NCI-H2107 (cell line): ENCODE measurements around the gene KIRREL1.

ENCODE experiments used
- DNase-seq: peaks from one replicate; lab custom pipeline; 2025; lab: John Stamatoyannopoulos, UW

KIRREL1 gene

DNA sequence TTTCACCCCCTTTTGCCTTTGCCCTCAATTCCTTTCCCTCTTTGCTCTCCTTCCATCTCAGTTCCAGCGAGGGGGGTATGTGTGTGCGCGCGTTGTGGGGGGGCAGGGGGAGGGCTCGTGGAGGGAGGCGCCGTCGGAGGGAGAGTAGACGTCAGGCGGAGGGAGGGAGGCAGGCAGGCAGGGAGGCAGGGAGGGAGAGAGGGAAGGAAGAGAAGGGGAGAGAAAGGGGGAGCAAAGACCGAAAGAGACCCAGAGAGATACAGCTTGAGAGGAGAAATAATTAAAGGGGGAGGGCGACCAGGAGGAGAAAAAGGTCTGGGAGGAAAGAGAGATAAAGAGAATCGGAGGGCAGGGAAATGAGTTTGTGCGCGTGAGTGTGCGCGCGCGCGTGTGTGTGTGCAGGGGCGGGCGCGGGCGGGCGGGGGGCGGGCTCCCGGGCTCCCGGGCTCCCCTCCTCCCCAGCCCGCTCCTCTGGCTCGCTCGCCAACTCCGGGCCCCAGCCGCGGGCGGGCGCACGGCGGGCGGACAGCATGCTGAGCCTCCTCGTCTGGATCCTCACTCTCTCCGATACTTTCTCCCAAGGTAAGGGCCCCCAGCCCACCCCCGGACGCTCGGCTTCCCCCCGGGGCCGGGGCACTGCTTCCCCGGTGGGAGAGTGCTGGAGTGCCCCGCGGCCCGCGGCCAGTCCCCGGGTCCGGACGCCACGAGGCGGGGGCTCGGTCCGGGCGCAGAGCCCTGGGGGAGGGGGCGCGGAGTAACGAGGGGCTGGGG lies at the start of gene KIRREL1:
Gene KIRREL1, plus strand, starts transcription at position 499 of the 771 bp plus-strand sequence. Its CDS starts 32 bp downstream, at position 531.
- no peak for DNase-seq

DNA sequence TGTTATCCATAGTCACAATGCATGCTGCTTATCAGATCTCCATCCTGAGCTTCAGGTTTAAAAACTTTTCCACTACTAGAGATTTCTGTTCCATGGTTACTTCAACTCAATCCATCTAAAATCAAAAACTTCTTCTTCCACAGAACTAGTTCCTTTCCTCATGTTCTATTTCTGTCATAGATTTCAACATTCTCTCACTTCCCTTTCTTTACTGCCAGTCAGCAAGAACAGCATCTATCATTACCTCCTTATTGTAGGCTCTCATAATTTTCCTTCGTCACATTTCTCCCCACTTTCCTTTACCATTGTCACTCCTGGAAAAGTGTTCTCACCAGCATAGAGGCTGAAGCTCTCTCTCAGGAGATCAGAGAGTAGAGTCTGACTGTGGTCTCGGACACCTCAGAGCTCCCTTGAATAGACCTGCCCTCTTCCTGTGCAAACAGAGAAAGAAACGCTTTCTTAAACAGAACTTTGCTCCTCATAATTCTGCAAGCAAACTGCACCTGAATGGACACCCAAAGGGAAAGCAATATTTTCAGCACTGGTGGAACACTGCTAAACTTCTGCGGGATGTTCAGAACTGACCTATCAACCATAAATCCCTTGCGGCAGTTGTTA lies 48.7 kb upstream of the KIRREL1 start:
- no peak for DNase-seq

DNA sequence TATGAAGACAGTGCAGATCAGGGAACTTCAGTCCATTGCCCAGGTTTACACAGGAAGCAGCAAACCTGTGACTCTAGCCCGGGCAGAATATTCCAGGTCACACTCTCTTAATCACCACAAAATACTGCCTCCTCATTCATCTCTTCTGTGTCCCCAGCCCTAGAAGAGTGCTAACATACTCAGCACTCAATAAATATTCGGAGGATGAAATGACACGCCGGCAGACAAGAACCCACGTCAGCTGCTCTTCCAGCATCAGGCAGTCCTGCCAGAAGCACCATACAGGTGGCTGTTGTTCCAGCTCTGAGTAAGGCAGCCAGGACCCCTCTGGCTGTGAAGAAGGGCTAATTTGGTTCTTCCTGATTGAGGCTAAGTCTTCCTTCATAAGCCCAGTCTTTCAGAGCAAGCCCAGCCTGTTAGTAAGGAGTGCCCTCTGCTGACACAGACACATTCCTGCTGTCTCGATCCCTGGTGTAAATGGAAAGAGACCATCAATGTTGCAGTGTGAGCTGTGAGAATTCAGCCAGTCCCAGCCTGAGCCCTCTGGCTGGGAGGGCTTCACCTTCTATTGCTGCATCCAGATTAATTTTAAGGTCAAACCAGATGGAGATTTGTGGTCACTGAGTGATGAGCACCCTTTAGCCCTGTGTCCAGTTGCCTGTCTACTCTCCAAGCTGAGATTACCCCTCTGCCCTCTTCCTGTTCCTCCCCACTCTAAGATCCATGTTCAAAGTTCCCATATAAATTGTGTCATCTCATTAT lies 45.0 kb upstream of the KIRREL1 start:
- DNase-seq, result no peak

DNA sequence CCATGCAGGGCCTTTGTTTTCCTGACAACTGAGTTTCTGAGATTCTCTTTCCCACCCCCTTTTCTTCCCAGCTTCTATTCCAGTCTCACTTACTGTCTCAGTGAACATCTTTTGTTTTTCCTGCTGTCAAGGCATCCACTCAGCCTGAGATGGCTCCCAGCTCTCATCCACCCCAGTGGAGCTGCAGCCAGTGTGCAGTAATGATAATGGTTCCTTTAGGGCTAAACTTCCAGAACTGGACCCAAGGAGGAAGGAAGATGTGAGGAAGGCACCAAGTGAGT lies 44.4 kb upstream of the KIRREL1 start:
- DNase-seq, result no peak

DNA sequence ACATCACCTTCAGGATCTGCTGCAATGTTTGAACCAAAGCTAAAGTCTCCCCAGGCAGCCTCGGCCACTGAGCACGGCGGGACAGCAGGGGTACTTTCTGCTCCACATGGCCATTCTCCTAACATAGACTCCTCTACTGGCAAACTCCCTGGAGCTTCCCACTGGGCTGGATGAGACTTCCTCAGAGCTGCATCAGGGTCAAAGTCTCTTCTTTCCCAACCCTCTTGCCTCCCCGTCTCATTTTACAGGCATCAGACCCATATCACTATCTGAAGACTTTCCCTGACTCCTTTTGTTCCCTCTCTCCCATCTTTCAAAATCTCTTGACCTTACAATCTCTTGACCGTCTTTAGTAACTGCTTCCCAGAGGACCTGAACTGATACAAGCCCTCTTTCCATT lies 42.2 kb upstream of the KIRREL1 start:
- no peak for DNase-seq

DNA sequence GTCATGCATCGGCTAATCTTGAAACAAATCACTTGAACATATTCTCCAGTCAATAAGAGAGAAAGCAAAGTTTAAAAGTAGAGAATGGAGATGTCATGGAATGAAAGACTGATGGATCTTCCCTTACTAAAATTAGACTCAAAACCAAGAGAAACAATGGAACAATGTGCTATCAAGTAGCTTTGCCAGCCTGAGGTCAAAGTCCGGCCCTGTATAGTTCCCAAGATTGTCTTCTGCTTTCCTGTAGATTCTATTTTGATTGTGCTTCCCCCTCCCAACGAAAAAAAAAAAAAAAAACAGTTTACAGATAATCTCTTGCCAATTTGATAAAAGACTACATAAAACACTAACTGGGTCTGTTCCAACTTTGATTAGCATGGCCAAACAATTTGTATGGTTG lies 40.8 kb upstream of the KIRREL1 start:
- DNase-seq, result no peak

DNA sequence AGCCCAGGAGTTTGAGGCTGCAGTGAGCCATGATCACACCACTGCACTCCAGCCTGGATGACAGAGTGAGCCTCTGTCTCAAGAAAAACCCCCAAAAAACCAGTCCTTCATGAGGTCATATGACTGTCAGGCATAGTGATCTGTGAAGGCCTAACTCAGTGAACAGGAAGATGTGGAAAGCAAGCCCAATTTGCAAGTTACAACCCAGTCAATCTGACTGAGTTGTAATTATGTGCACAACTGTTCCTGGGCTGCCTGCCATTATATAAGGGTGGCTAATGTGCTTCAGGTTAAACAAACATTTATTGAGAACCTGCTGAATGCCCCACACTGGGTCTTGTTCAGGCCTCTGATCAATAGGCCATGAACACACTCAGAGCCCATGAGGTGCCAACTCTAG lies 38.2 kb upstream of the KIRREL1 start:
- DNase-seq, result no peak

DNA sequence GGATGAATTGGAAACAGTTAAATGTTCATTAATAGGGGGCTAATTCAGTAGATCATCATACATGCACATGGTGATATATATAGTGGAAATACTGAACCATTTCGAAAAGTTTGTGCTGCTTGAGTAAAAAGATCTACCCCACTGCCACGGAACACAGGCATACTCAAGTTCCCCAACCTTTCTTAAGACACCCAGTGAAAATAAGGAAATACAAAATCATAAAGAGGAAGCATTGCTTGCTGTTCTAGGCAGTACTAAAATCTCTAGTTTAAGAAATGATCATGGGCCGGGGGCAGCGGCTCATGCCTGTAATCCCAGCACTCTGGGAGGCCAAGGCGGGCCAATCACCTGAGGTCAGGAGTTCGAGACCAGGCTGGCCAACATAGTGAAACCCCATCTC lies 37.6 kb upstream of the KIRREL1 start:
- no peak for DNase-seq

DNA sequence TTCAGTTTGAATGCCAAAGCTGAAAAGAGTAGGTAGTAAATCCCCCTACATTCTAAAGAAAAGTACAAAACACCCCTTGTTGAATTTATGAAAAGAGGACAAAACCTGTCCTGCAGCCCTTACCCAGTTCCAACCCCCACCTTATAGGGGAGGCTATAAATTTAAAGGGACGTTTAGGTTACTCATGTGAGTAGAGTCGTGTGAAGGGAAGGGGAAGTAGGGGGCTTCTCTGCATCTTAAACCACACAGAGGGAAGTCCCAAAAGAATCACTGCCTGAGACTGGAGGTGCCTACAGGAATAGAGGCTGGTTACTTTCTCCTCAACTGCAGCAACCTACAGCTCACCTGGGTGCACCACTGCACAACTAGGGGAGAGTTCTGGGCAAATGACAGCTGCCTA lies 36.7 kb upstream of the KIRREL1 start:
- no peak for DNase-seq

DNA sequence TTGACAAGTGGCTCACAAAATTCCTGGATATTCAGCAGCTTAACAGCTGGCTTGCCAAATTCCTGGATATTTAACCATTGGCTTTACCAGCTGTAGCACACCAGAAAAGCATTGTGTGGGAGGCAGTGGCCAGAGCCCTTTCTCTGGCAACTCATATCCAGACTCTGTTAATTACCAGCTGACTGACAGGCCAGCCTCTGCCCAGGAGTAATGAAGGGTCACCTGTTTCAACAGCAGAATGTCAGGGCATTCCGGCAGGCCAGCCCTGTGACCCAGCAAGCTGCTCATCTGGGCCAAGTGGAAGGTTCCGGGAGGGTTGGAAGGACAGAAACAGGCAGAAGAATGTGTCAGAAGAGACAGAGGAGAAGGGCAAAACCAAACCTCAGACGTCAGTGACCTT lies 35.2 kb upstream of the KIRREL1 start:
- DNase-seq, result no peak

DNA sequence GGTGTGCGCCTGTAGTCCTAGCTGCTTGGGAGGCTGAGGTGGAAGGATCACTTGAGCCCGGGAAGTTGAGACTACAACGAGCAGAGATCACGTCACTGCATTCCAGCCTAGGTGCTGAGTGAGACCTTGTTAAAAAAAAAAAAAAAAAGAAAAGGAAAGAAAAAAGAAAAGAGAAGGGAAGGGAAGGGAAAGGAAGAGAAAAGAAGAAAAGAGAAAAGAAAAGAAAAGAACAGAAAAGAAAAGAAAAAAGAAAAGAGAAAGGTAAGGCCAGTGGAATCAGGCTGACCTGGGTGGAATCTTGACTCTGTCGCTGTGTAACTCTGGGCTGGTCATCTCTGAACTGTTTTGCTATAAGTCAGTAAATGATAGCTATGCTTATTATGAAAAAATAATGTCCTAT lies 33.7 kb upstream of the KIRREL1 start:
- DNase-seq, result no peak

DNA sequence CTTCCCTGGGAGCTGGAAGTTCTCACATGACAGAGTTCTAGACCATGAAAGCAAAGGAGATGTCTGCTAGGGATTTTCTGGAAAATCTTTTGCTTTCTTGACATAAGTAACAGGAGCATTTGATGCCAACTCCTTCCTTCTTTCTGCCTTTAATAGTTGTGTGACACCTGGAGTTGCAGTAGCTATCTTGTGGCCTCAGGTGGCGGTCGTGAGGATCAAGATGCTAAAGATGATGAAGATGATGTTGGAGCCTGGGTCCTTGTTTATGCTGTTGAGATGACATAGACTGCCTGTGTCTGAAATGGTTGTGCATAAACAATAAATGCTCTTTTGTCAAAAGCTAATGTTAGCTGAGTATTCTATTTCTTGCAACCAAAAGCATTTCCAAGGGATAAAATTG lies 32.7 kb upstream of the KIRREL1 start:
- no peak for DNase-seq

DNA sequence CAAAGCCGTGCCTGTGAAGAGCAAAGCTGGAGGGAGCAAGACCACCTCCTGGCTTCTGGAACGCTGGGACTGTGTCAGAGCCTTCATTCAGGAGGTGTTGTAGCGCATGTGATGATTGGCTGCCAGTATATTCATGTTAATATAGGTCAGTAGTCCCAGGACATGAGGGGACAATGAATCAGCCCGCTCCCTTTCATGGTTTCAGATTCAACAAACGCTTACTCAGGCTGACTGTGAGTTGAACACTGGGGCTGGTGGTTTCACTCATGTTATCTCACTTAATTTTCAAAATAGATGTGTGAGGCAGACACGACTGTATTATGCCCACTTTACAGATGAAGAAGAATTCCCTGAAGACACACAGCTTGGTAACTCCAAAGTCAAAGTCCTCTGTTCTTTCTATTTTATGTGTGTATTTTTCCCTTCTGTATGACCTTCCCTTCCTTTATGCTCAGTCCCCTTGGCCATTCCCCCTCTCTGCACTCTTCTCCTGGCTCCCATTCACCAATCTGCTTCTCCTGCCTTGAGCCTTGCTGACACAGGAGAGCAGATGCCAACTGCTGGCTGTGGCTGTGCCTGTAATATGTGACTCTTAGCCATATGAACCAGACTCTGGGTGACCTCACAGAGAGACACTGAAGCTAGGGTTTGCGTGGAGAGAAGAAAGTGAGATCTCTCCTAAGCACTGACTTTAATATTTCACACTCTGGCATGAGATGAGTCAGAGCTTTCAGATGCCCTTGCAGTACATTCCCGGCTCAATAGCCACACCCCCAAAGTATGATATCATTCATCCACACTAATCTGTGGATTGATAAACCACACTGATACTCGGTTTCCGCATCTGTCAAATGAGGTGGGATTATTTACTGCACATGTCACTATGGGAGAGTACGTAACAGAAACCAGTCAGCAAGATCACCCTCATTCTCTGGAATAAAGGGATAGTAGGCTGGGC lies 31.4 kb upstream of the KIRREL1 start:
- no peak for DNase-seq

DNA sequence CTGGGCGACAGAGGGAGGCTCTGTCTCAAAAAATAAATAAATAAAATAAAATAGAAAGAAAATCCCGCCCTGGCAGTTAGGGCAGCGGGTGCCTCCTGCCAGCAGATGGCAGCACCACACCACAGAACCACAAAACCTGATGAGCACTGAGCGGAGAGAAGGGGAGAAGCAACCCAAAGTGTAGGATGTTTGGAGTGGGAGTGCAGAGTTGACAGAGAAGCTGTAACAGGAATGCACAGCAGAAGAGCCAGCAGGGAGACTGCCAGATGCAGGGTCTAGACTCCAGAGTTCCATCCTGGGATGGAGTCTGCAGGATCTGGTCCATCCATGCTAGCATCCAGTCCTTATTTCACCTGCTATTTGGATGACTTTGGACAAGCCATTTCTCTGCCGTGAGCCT lies 29.7 kb upstream of the KIRREL1 start:
- peak; percentile 23 for DNase-seq

DNA sequence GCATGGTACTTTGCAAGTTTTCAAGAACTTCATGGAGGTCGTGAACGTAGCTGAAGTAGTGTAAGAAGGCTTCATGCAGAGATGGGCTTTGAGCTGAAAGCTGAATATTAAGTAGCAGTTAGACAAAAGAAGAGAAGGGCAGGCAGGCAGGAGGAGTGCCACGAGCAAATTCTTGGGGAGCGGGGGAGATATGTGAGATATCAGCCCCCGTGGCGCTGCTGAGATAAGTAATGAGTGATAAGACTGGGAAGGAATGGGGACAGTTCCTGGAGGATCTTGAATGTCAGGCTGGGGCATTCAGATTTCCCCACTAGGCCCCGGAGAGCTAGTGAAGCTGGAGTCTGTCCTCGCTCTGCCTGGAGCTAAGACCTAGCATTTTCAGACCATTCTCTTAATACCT lies 27.9 kb upstream of the KIRREL1 start:
- no peak for DNase-seq

DNA sequence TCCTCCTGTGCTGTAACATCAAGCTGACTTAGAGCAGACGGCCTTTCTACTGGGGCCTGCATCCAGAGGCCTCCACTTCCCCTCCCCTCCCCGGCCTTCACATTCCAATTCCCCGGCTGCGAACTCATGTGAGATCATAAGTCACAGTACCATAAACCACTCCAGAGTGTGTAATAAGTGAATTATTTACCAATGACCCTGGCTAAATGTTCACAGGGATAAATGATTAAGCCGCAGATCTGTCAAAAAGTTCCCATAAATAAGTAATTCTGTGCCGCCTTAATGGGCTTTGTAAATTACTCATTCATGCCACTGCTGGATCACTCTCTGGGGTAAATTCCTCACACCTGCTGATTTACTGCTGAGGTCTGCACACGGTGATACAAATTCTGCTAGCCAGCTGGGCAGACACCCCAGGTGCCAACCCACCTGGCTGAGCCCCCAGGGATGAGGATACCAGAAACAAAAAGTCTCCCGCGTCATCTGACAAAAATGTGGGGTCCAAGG lies 27.4 kb upstream of the KIRREL1 start:
- no peak for DNase-seq

DNA sequence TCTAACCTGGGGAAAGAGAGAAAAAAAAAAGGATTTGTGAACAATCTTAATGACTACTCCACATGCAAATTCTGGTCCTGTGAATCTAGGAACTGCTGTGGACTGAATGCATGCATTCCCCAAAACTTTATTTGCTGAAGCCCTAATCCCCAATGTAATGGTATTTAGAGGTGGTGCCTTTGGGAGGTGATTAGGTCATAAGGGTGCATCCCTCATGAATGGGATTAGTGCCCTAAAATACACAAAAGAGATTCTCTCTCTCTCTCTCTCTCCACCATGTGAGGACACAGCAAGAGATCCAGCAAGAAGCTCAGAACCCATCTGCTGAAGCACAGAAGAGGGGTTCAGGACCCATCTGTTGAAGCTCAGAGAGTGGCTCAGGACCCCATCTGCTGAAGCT lies 26.2 kb upstream of the KIRREL1 start:
- DNase-seq, result no peak

DNA sequence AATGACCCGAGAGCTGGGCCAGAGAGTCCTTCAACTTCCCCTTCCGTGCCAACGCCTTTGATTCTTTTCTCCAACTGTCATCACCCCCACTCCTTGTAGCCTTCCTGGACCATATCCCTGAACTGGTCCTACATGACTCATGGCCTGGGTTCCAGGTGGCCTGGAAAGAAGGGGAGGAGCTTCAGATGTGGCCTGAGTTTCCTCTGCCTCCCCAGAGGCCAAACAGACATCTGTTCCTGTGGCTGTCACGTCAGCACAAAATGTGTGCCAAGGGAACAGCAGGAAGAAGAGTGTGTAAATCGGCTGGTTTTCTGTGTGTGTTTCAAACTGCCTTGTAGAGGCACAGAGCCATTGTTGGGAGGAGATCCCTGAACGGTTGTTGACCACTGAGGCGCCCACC lies 24.9 kb upstream of the KIRREL1 start:
- no peak for DNase-seq

DNA sequence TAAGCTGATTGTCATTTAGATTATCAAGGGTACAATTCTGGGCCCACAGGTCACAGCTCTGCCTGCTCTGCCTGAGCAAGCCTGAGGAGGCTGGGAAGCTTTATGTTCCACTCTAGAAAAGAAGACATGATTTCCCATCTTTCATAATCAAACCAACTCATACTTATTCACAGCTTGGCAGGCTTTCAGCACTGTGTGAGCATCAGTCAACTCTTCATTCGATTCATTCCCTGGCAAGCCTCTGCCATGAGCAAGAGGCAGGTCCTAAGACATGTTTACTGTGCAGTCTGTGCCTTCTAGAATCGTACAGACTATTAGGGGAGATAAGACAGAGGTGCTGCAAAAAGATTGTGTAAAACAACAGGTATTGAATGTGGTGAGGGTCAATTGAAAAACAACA lies 24.5 kb upstream of the KIRREL1 start:
- DNase-seq, result no peak

DNA sequence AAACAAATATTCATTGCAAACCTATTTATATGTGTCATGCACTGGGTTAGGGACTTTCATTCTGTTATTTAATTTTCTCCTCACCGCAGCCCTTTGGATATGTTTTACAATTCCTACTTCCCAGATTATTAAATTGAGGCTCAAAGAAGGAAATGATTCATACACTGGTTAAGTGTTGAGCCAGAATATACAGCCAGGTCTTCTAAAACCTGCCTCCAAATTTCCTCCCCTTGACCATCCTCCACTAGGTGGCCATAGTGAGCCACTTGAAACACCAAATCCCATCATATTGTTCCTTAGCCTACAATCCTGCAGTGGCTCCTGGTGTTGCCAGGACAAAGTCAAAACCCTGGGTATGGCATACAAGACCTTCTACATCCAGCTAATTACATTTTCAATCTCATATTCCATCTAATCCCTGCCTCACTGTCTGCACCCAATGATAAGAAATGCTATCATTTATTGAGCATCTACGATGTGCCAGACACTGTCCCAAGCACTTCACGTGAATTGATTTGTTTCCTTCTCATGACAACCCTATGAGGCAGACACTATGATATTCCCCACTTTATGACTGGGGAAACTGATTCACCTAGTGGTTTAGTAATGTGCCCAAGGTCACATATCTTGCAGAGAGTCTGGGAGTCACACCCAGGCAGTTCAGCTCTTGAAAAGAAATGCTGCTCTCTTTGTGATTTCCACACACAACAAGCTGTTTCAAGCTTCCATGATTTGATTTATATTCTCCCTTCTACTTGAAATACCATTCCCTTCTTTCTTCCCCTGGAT lies 23.6 kb upstream of the KIRREL1 start:
- DNase-seq, result no peak

DNA sequence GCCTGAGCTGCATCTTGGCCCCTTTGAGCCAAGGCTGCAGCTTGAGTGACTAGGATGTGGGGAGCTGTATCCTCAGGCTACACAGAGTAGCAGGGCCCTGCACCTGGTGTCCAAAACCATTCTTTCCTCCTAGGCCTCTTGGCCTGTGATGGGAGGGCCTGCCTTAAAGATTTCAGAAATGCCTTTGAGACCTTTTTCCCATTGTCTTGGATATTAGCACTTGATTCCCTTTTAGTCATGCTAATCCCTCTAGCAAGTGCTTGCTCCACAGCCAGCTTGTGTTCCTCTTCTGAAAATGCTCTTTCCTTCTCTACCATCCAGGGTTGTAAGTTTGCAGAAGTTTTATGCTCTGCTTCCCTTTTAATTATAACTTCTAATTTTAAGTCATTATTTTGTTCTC lies 21.7 kb upstream of the KIRREL1 start:
- no peak for DNase-seq
